ENCODE data around the gene EBF3. TPM values are rescaled to one million over a fixed set of nuclear protein-coding genes. Genes with fewer than 3 reads are reported as not detected.
"Not testable (repeated sequence)": the region's sequence is repeated elsewhere in the genome, so short reads cannot be mapped to it uniquely, and the experiment has no call there.

Gene EBF3
- total RNA-seq, 1 donor from 2014 or later = 22.5 TPM

- no peak for DNase-seq
Measured at GRCh38 chr10:129926066-129927055, 37.7 kb downstream of the EBF3 start.

GRCh38 chr10:129924375-129925085, 39.5 kb downstream of the EBF3 start:
- DNase-seq = no peak

GRCh38 chr10:129922598-129923123, 41.4 kb downstream of the EBF3 start:
- DNase-seq = no peak

GRCh38 chr10:129921801-129922597, 42.1 kb downstream of the EBF3 start:
- DNase-seq = no peak

DNA sequence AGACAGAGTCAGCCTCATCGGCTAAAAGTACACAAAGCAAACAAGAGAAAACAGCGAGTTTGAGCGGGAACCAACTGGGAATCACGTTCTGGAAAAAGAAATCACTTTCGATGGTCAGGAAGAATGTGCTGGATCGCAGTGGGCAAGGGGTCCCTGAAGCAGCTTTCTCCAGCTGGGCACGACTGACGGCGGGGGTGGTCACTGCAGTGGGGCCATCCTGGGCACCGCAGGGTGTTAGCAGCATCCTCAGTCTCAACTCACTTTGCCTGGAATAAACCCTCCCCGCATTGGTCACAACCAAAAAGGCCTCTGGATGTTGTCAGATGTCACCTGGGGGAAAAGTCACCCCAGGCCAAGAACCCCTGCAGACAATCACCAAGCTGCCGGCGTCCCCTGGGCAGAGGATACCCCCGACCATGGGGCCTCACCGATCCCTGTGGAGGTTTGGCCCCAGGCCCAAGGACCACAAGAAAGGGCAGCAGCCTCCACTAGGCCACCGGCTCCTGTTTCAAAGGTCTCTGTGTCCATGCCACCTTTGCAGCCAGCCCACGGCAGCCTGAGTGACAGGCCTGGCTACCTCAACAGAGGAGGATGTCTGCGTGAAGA, 42.9 kb downstream of the EBF3 start:
- DNase-seq = no peak

- not testable (repeated sequence) for DNase-seq
Measured at GRCh38 chr10:129920187-129920586, 43.9 kb downstream of the EBF3 start.

DNA sequence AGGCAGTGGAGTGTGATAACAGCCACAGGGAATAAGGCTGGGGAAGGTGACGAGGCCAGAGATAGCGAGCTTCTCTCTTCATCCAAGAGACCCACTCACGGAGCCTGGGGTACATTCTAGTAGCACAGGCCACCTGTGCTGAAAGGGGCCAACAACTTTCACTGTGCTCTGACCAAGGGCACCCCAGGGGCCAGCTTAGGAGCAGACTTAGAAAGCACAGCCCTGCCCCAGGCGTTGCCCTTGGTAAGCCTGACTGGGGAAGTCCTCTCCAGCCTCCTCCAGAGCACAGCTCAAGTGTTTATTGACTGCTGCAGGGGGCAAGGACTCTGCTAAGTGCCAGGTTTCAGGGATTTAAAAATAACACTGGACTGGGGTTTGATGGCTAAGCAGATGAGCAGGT, 44.7 kb downstream of the EBF3 start:
- DNase-seq = no peak

DNA sequence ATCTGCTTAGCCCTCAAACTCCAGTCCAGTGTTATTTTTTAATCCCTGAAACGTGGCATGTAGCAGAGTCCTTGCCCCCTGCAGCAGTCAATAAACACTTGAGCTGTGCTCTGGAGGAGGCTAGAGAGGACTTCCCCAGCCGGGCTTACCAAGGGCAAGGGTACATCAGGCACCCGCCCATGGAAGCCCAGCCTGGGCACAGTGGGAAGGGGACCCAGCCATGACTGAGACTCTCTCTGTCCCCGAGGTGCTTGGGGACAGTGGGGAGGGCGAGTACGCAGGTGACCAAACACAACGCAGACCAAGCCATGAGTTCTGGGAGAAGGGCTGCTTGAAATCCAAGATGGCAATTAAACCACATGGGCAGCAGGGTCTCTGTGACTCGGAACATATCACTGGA, 45.2 kb downstream of the EBF3 start:
- no peak for DNase-seq

DNA sequence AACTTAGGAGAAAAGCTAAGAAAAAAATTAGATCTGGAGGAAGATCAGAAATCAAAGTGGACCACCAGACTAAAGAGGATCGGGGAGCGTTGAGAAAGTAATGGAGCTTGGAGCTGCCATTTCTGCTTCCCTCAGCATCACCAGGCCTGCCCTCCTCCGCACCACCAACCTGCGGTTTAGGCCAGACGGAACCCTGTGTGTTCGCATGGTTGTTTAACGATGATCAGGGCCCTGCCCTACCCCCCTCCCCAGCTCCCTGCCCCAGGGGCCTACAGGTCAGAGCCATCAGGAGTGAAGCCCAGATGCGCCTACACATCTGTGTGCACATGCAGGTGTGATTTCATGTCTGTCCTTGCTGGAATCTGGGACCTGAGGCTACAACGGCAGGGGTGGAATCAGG, 45.7 kb downstream of the EBF3 start:
- no peak for DNase-seq

GRCh38 chr10:129917936-129918335, 46.1 kb downstream of the EBF3 start:
- DNase-seq = no peak

DNA sequence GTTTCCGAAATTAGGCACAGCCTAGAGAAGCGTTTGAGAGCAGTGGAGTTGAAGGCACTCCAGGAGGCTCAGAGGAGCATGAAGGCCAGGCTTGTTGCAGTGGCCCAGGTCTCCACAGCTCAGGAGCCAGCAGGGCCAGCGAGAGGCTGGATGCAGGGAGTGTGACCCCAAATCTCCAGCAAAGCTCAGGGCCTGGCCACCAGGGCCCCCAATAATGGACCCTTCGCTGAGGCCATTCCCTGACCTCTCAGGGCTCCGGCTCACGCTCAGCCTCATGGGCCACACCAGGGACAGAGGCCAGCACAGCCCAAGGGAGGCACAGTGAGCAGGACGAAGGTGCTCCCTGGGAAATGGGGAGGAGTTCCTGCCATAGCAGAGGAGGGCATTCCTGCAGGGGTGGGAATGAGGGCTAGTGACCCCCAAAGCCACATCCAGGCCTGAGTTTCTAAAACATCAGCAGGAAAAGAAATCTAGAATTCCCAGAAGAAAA, 47.5 kb downstream of the EBF3 start:
- DNase-seq = no peak

DNA sequence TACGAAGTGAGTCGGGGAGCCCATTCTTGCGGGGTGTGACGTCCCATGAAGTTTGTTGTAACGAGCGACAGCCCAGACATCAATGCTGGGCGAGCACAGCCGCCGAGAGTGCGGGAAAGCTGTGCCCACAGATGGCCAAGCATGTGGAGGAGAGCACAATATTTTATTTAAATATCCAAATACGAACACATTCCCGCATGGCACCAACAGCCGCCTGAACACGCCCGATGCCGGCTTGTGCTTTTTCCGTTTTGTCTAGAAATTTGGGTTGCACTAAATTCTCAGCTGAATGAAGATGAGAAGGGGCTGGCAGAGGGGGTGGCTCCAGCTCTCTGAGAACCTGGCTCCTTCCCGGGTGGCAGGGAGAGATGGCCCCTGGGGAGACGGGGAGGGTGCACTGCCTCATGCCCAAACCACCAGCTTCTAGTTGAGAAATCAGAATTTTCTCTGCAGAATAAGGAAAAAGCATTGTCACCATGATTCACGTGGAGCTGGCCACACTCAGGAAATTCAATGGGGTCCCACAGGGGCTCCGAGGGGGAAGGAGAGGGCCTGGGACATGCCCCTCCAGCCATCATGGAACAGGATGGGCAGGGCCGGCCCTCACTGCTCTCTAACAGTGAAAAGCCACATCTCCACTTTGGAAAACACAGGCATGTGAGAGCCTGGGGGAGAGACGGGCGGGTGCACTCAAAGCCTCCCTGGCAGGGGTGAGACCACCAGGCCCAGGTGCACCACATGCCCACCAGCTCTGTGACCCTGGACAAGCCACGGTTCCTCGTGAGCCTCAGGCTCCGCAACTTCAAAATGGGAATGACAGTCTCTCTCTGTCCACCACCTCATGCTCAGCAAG, 48.3 kb downstream of the EBF3 start:
- no peak for DNase-seq

DNA sequence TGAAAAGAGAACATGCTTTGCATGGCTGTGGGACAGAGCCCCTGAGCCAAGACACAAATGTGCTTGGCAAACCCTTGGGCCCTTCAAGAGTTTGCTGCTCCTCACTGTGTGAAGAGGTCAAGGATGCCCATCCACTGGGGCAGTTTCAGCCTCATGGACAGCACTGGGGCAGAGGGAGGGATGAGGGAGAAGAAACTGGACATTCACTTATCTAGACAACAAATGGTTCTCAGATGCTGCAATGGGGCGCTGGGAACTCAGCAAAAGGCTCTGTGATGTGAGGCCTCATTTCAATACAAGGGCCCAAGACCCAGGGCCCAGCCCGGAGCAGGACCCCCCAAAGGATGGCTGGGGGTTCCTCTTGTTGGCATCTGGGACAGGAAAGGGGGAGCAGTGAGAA, 49.1 kb downstream of the EBF3 start:
- DNase-seq = no peak

GRCh38 chr10:129914153-129914855, 49.8 kb downstream of the EBF3 start:
- DNase-seq = no peak

- no peak for DNase-seq
Measured at GRCh38 chr10:129912986-129913695, 50.9 kb downstream of the EBF3 start.

DNA sequence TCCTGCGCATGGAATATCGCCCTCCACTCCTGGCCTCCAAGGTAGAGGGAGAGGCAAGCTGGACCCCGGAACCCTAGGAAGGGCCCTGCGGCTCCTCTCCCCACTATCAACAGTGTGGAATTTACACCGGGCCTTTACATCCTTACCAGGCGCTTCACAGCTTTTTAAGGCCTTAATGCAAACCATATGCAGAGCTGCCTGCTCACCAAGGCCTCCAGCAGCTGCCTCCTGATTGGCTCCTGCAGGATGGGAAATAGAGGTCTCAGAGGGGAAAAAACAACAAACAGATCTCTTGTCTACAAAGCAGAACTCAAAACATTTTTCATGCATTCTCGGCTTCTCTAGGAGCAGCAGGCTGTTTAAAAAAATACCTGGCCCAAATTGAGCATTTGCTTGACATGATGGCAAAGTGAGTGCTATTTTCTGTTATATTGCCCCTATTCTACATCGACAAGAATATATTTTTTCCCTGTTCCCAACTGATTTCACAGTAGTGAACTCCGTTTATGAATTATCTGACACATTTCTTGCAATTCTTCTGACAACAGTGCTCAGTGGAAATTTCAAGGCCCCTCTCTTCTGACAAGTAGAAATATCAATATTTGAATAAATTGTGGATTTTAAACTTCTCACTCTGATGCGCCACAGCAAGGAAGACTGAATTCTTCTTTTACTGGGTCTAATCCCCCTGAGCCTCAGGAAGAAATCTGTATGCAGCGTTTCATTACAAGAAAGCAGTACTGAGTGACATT, 51.7 kb downstream of the EBF3 start:
- no peak for DNase-seq

DNA sequence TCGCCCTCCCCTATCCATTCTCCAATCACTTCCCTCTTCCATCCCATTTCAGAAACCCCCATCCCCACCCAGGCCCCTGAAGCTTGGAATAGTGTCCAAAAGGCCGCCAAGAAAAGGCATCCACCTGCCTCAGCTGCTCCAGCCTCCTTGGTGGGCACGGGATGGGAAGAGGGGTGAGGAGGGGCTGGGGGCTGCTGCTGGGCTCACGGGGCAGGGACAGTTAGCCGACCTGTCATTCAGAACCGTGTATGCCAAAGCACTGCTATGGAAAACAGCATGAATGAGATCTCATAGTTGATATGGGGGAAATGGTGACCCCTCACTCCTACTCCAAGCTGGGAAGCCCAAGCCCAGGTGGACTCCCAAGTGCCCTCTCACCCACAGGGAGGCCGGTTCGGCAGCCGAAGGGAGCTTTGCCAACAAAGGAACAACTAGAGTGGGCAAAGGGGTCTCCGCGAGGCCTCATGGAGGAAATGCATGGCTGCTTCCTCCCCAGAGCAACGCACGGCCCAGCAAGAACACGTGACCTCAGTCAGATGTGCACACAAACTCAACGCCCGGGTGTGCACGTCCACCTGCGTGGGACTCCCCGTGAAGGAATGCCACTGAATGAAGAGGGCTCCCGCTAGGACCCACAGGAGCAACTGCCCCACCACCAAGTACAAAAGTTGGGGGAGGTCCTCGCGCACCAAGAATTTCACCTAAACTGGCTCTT, 52.5 kb downstream of the EBF3 start:
- DNase-seq = no peak

GRCh38 chr10:129910861-129911260, 53.2 kb downstream of the EBF3 start:
- no peak for DNase-seq
